NCI-H1092 (cell line): ENCODE measurements around the gene INTU.
"Not testable (repeated sequence)": the region's sequence is repeated elsewhere in the genome, so short reads cannot be mapped to it uniquely, and the experiment has no call there.

Source experiments
- DNase-seq: peaks from one replicate; lab custom pipeline; 2025; lab: John Stamatoyannopoulos, UW

INTU gene

GRCh38 chr4:127643791-127644190 is 11.0 kb downstream of the INTU start:
- DNase-seq, result no peak

GRCh38 chr4:127648061-127648460 is 15.3 kb downstream of the INTU start:
- no peak for DNase-seq

- DNase-seq, result not testable (repeated sequence)
Observed at GRCh38 chr4:127655590-127655989, 22.8 kb downstream of the INTU start.

GRCh38 chr4:127656047-127656680 is 23.4 kb downstream of the INTU start:
- DNase-seq, result no peak

- no peak for DNase-seq
Observed at GRCh38 chr4:127660284-127660885, 27.6 kb downstream of the INTU start.

GRCh38 chr4:127667116-127667515 is 34.4 kb downstream of the INTU start:
- no peak for DNase-seq

GRCh38 chr4:127667772-127668171 is 35.0 kb downstream of the INTU start:
- no peak for DNase-seq

- no peak for DNase-seq
Observed at GRCh38 chr4:127668770-127669169, 36.0 kb downstream of the INTU start.

- DNase-seq, result no peak
Observed at GRCh38 chr4:127669691-127670090, 36.9 kb downstream of the INTU start.

GRCh38 chr4:127672111-127672510 is 39.4 kb downstream of the INTU start:
- DNase-seq, result no peak

GRCh38 chr4:127685292-127685691 is 52.5 kb downstream of the INTU start:
- DNase-seq, result no peak

GRCh38 chr4:127686658-127687057 is 53.9 kb downstream of the INTU start:
- DNase-seq, result no peak

- DNase-seq, result no peak
Observed at GRCh38 chr4:127687580-127687979, 54.8 kb downstream of the INTU start.

- no peak for DNase-seq
Observed at GRCh38 chr4:127698789-127699200, 66.0 kb downstream of the INTU start.

GRCh38 chr4:127708985-127709384 is 76.2 kb downstream of the INTU start:
- no peak for DNase-seq

- no peak for DNase-seq
Observed at GRCh38 chr4:127709456-127709855, 76.7 kb downstream of the INTU start.

- DNase-seq, result no peak
Observed at GRCh38 chr4:127730142-127730913, 97.6 kb downstream of the INTU start, which contains the start of gene SLC25A31. Gene SLC25A31, plus strand, starts transcription at chr4:127730400. Its CDS starts 146 bp downstream, at chr4:127730546.

GRCh38 chr4:127731406-127731805 is 98.6 kb downstream of the INTU start:
- no peak for DNase-seq

- peak; percentile 5 for DNase-seq
Observed at GRCh38 chr4:127732623-127733328, 100.0 kb downstream of the INTU start.

GRCh38 chr4:127734976-127735375 is 102.2 kb downstream of the INTU start:
- no peak for DNase-seq

GRCh38 chr4:127737295-127737694 is 104.5 kb downstream of the INTU start:
- no peak for DNase-seq

GRCh38 chr4:127741247-127741646 is 108.5 kb downstream of the INTU start:
- no peak for DNase-seq
